OCI-LY7 (cell line): ENCODE results near the gene OAS2. TPM values are rescaled to one million over a fixed set of nuclear protein-coding genes. Genes with fewer than 3 reads are reported as not detected.

ENCODE experiments used
- BruUV-seq: library from RNA; stranded (reverse); fragments of 400-500 nt; replicated peaks from 2 replicates; lab custom pipeline; 2021; lab: Mats Ljungman, UMichigan
- CTCF ChIA-PET: fragments of 300-600 bp; sonication (Branson Sonifier 250); formaldehyde crosslinking; loops from one replicate; lab custom pipeline; 2022; ENCODE audit warnings: antibody characterized with exemption; ENCODE audit not compliant: unreplicated experiment; lab: Charles Lee
- POLR2A ChIA-PET: fragments of 300-600 bp; sonication (Branson Sonifier 250); formaldehyde crosslinking; loops from one replicate; lab custom pipeline; 2022; ENCODE audit warnings: antibody characterized with exemption; lab: Charles Lee
- DNase-seq: peaks from one replicate; pipeline ENCODE4 v3.0.0-alpha.2; 2015; ENCODE audit warnings: low spot score
- H2AFZ ChIP-seq: fragments of 200-600 bp; sonication (generic), shearing (Covaris generic); 2 replicates; pipeline ENCODE4 v1.6.1; 2014; ENCODE audit warnings: mild to moderate bottlenecking, antibody characterized with exemption, low read length, moderate library complexity
- H3K27ac ChIP-seq: fragments of 200-600 bp; sonication (generic); 2 replicates; pipeline ENCODE4 v1.5.1; 2014; ENCODE audit warnings: mixed run types, low read depth, mild to moderate bottlenecking, moderate library complexity, low read length, inconsistent platforms; ENCODE audit not compliant: poor library complexity, severe bottlenecking
- H3K36me3 ChIP-seq: fragments of 200-600 bp; sonication (generic); 2 replicates; pipeline ENCODE4 v1.6.1; 2014; ENCODE audit warnings: mild to moderate bottlenecking, antibody characterized with exemption, low read length, moderate library complexity, mixed read lengths; ENCODE audit not compliant: insufficient read depth
- H3K4me1 ChIP-seq: fragments of 200-600 bp; sonication (generic); 2 replicates; pipeline ENCODE4 v1.5.1; 2014; ENCODE audit warnings: mild to moderate bottlenecking, low read length; ENCODE audit not compliant: insufficient read depth, poor library complexity, severe bottlenecking
- H3K4me2 ChIP-seq: fragments of 200-600 bp; sonication (generic); 2 replicates; pipeline ENCODE4 v1.6.1; 2014; ENCODE audit warnings: mild to moderate bottlenecking, low read length
- H3K4me3 ChIP-seq: fragments of 200-600 bp; sonication (generic); 2 replicates; pipeline ENCODE4 v1.5.1; 2014; ENCODE audit warnings: mild to moderate bottlenecking, low read depth, low read length; ENCODE audit not compliant: poor library complexity, severe bottlenecking
- H3K79me2 ChIP-seq: fragments of 200-600 bp; sonication (generic); 2 replicates; pipeline ENCODE4 v1.6.1; 2016; ENCODE audit warnings: low read depth, mild to moderate bottlenecking, low read length, moderate library complexity, mixed read lengths; ENCODE audit not compliant: insufficient read depth
- H3K9me2 ChIP-seq: fragments of 200-600 bp; sonication (generic); 2 replicates; pipeline ENCODE4 v1.6.1; 2016; ENCODE audit warnings: mild to moderate bottlenecking, low read length, mixed read lengths; ENCODE audit not compliant: insufficient read depth
- H3K9me3 ChIP-seq: fragments of 200-600 bp; sonication (generic); 2 replicates; pipeline ENCODE4 v1.6.1; 2014; ENCODE audit warnings: mild to moderate bottlenecking, mixed run types, low read length, mixed read lengths
- H4K20me1 ChIP-seq: fragments of 200-600 bp; sonication (generic); 2 replicates; pipeline ENCODE4 v1.6.1; 2014; ENCODE audit warnings: mild to moderate bottlenecking, antibody characterized with exemption, low read length, moderate library complexity, mixed read lengths; ENCODE audit not compliant: insufficient read depth
- CTCF ChIP-seq: fragments of 200-600 bp; sonication (generic); conservative IDR thresholded peaks from 2 replicates; pipeline ENCODE4 v1.5.1; 2014; ENCODE audit warnings: mild to moderate bottlenecking, antibody characterized with exemption, low read length, moderate library complexity, mixed read lengths
- EZH2phosphoT487 ChIP-seq: fragments of 200-600 bp; sonication (generic); IDR thresholded peaks from 2 replicates; pipeline ENCODE4 v1.6.1; 2018; ENCODE audit warnings: low read depth, borderline replicate concordance, mild to moderate bottlenecking, mixed run types, antibody characterized with exemption, low read length, moderate library complexity, mixed read lengths
- intact Hi-C: fragments of 100-400 bp; cut with micrococcal nuclease; formaldehyde crosslinking; loops from one replicate; pipeline ENCODE4 v1.10.0; 2022; ENCODE audit not compliant: unreplicated experiment
- total RNA-seq, 2 experiments: library from RNA; depleted of rRNA in 1 of 2; stranded (reverse); fragments of >200 nt in 1 of 2; shearing (Covaris generic) in 1 of 2; gene quantifications; 2 replicates each; pipeline ENCODE4 v1.2.3, GENCODE V29; 2014 to 2022

OAS2 gene
- total RNA-seq, 2 experiments from 2014 or later = 33.2 to 46.8 TPM

- Histone ChIP-seq H3K27ac (no peak overlapping the region), H2AFZ (no peak overlapping the region), H4K20me1 (no peaks in the 10 kb centered on the region), H3K4me3 (no peak overlapping the region), H3K9me3 (no peaks in the 10 kb centered on the region), H3K79me2 (no peaks in the 10 kb centered on the region), H3K4me2 (no peak overlapping the region), H3K4me1 (no peaks in the 10 kb centered on the region), H3K9me2 (no peaks in the 10 kb centered on the region), H3K36me3 (no peaks in the 10 kb centered on the region; the same call in 1 of the 2 replicates)
- POLR2A ChIA-PET = interaction anchor here (1.0 to 1.6 kb wide), 2 partner anchors 9 to 43 kb away, joined by 3 to 5 read pairs; no protein-coding TSS in a partner anchor
- TF ChIP-seq CTCF (no peak), EZH2phosphoT487 (no peak)
- CTCF ChIA-PET = no interaction called here
- intact Hi-C loops = no loop called here
- BruUV-seq = no TSS peak
- no peak for DNase-seq
Measured at GRCh38 chr12:113021500-113021899, 43.2 kb downstream of the OAS2 start.

- no peak overlapping the region for H3K4me2 ChIP-seq
- POLR2A ChIA-PET = interaction anchor here (1.0 to 1.6 kb wide), 3 partner anchors 8 to 44 kb away, joined by 3 to 5 read pairs (median 5); no protein-coding TSS in a partner anchor
Measured at GRCh38 chr12:113022563-113023297, 44.4 kb downstream of the OAS2 start.

More at GRCh38 chr12:113022563-113023297, 44.4 kb downstream of the OAS2 start:
- Histone ChIP-seq H3K79me2 (no peaks in the 10 kb centered on the region), H3K4me1 (no peaks in the 10 kb centered on the region), H3K27ac (no peak overlapping the region), H3K36me3 (no peaks in the 10 kb centered on the region; the same call in 1 of the 2 replicates), H3K9me3 (no peaks in the 10 kb centered on the region), H4K20me1 (no peaks in the 10 kb centered on the region), H2AFZ (no peak overlapping the region), H3K9me2 (no peaks in the 10 kb centered on the region), H3K4me3 (no peak overlapping the region)
- intact Hi-C loops = no loop called here
- DNase-seq = no peak
- CTCF ChIA-PET = no interaction called here
- TF ChIP-seq CTCF (no peak), EZH2phosphoT487 (no peak)
- no TSS peak for BruUV-seq
